NB4 (cell line): ENCODE measurements around the gene YTHDC1.

Experiments
- DNase-seq: peaks from one replicate; pipeline ENCODE4 v3.0.0; 2010; ENCODE audit warnings: low read depth
- H3K4me3 ChIP-seq: one replicate; pipeline ENCODE4 v1.5.1; 2011; ENCODE audit warnings: mild to moderate bottlenecking, low read depth, low read length, moderate library complexity
- CTCF ChIP-seq: IDR thresholded peaks from one replicate; pipeline ENCODE4 v1.5.1; 2012; ENCODE audit warnings: low read depth, low read length
- MAX ChIP-seq: IDR thresholded peaks from 2 replicates; pipeline ENCODE4 v1.6.1; 2011; ENCODE audit warnings: low read depth, low read length
- MYC ChIP-seq: IDR thresholded peaks from 2 replicates; pipeline ENCODE4 v1.6.1; 2011; ENCODE audit warnings: low read depth, low read length
- POLR2A ChIP-seq: IDR thresholded peaks from 2 replicates; pipeline ENCODE4 v1.6.1; 2011; ENCODE audit warnings: mild to moderate bottlenecking; ENCODE audit not compliant: insufficient read length; ENCODE audit errors: extremely low read depth

Gene YTHDC1

GRCh38 chr4:68365068-68365467 lies 15.2 kb upstream of the YTHDC1 start:
- TF ChIP-seq MAX = no peak
- no peak for TF ChIP-seq CTCF
- no peak for TF ChIP-seq MYC
- TF ChIP-seq POLR2A = no peak
- DNase-seq = no peak
- no peak overlapping the region for H3K4me3 ChIP-seq

DNA sequence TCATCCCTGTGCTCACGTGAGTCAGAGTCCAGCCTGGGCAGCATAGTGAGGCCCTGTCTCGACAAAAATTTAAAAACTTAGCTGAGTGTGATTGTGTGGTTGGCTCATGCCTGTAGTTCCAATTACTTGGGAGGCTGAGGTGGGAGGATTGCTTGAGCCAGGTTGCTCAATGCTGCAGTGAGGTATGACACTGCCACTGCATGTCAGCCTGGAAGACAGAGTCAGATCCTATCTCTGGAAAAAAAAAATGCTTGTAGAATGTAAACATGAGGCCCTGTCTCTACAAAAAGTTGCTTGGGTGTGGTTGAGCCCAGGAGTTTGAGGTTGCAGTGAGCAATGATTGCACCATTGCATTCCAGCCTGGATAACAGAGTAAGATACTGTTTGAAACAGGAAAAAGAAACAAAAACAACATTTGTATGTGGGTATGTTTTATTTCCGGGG lies 11.3 kb upstream of the YTHDC1 start:
- DNase-seq = peak; percentile 8
- no peak overlapping the region for H3K4me3 ChIP-seq
- TF ChIP-seq CTCF (no peak), MAX (no peak), POLR2A (no peak), MYC (no peak)

- TF ChIP-seq MAX (no peak), MYC (no peak), POLR2A (no peak), CTCF (no peak)
- H3K4me3 ChIP-seq = no peak overlapping the region
- DNase-seq = no peak
These were observed 10.5 kb upstream of the YTHDC1 start for GRCh38 chr4:68360231-68360968.

DNA sequence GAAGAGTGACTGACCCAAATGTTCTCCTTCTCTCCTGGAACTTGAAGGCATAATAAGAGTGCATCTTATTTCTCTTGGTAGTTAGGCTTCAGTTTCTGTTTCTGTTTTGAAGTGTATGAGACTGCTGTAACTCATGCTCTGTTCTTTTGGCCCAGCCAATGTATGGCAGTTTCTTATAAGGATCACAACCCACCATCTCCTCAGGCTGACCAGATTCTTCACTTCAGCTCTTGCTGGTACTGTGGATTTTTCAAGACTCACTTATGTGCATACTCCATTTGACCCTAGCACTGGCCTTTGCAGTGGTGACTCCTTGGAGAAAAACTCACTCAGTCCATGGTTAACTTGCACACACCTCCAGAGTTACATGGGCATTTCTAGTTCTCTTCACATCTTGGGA lies 9.6 kb upstream of the YTHDC1 start:
- TF ChIP-seq MAX = no peak
- H3K4me3 ChIP-seq = no peak overlapping the region
- no peak for DNase-seq

DNA sequence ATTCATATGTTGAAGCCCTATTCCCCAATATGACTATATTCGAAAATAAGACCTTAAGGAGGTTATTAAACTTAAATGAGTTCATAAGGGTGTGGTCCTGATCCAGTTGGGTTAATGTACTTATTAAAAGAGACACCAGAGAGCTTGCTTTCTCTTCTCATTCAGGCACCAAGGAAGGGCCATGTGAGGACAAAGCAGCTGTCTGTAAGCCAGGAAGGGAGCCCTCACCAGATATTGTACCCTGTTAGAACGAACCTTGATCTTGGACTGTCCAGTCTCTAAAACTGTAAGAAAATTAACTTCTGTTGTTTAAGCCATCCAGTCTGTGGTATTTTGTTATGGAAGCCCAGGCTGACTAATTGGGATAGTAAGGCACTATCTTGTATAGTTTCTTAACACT lies 9.1 kb upstream of the YTHDC1 start:
- no peak for DNase-seq
- no peak overlapping the region for H3K4me3 ChIP-seq
- TF ChIP-seq MAX = no peak
- no peak for TF ChIP-seq POLR2A
- no peak for TF ChIP-seq CTCF
- no peak for TF ChIP-seq MYC

DNA sequence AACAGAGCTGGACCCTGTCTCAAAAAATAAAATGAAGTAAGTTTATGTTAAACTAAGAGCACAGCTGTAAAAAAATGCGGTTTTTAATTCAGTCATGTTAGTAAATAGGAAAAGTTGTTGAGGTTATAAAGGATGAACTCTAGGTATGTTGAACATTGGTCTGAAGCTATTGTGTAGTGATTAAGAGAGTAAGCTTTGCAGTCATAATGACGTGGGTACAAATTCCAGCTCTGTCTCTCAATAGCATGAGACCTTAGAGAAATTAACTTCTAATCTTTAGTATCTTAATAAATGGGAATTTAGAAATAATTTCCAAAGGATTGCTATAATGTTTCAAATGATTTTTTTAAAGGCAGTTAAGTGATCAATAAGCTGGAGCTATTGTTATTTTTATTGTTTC lies 2.9 kb upstream of the YTHDC1 start:
- TF ChIP-seq POLR2A (no peak), CTCF (no peak), MYC (no peak), MAX (no peak)
- DNase-seq = no peak
- H3K4me3 ChIP-seq = no peak overlapping the region
